SK-N-SH (cell line): ENCODE results near the gene TTC23. TPM values are rescaled to one million over a fixed set of nuclear protein-coding genes. Genes with fewer than 3 reads are reported as not detected.

Experiments
- CTCF ChIA-PET: fragments of 300-600, 350-600 bp; formaldehyde crosslinking; extraction: SDS; loops from one replicate; lab custom pipeline; 2021; lab: Yijun Ruan, JAX
- POLR2A ChIA-PET: fragments of 350-600 bp; sonication (Branson Sonifier 250); formaldehyde crosslinking; extraction: SDS; loops from one replicate; lab custom pipeline; 2020; ENCODE audit warnings: antibody characterized with exemption, inconsistent platforms; lab: Yijun Ruan, JAX
- DNase-seq: peaks from one replicate; pipeline ENCODE4 v3.0.0; 2012
- H2AFZ ChIP-seq: fragments of 200-600 bp; sonication (generic); 2 replicates; pipeline ENCODE4 v1.8.1; 2016; ENCODE audit warnings: antibody characterized with exemption, mild to moderate bottlenecking, low read depth
- H3F3A ChIP-seq: fragments of 200-600 bp; sonication (generic); replicated peaks from 2 replicates; pipeline ENCODE3; 2016; ENCODE audit warnings: antibody characterized with exemption, mild to moderate bottlenecking; ENCODE audit not compliant: insufficient read depth
- H3K27ac ChIP-seq, 2 experiments: fragments of 200-500 bp in 1 of 2; fragments of 200-600 bp in 1 of 2; sonication (Bioruptor generic) in 1 of 2; sonication (generic), shearing (Covaris generic) in 1 of 2; 2 replicates each; pipeline versions ENCODE4 v1.5.1 to v1.6.1; 2014 to 2016; ENCODE audit warnings: low read depth in 2 of 2, inconsistent platforms in 1 of 2, low read length in 1 of 2, mild to moderate bottlenecking in 1 of 2, mixed read lengths in 1 of 2
- H3K27me3 ChIP-seq: fragments of 200-600 bp; sonication (generic), shearing (Covaris generic); 2 replicates; pipeline ENCODE4 v1.6.1; 2016; ENCODE audit warnings: mixed run types; ENCODE audit not compliant: insufficient read depth
- H3K36me3 ChIP-seq, 2 experiments: fragments of 200-500 bp in 1 of 2; fragments of 200-600 bp in 1 of 2; sonication (Bioruptor generic) in 1 of 2; sonication (generic) in 1 of 2; replicated peaks in 1 of 2; 2 replicates each; pipeline versions ENCODE3 to v1.5.1; 2014 to 2016; ENCODE audit warnings: low read length in 1 of 2, mild to moderate bottlenecking in 1 of 2; ENCODE audit not compliant: insufficient read depth in 2 of 2, control insufficient read depth in 1 of 2
- H3K4me1 ChIP-seq, 2 experiments: fragments of 200-500 bp in 1 of 2; fragments of 200-600 bp in 1 of 2; sonication (Bioruptor generic) in 1 of 2; sonication (generic), shearing (Covaris generic) in 1 of 2; 2 replicates each; pipeline versions ENCODE4 v1.5.1 to v1.6.1; 2014 to 2016; ENCODE audit warnings: low read depth in 1 of 2, low read length in 1 of 2, mixed run types in 1 of 2; ENCODE audit not compliant: insufficient read depth in 2 of 2, control insufficient read depth in 1 of 2
- H3K4me2 ChIP-seq: fragments of 200-600 bp; sonication (generic), shearing (Covaris generic); 2 replicates; pipeline ENCODE4 v1.6.1; 2017; ENCODE audit warnings: mixed run types
- H3K4me3 ChIP-seq, 2 experiments: fragments of 200-500 bp in 1 of 2; fragments of 200-600 bp in 1 of 2; sonication (Bioruptor generic) in 1 of 2; sonication (generic), shearing (Covaris generic) in 1 of 2; 2 replicates each; pipeline versions ENCODE4 v1.5.1 to v1.8.1; 2014 to 2016; ENCODE audit warnings: low read depth in 2 of 2, inconsistent platforms in 1 of 2, low read length in 1 of 2, mild to moderate bottlenecking in 1 of 2, mixed read lengths in 1 of 2, moderate library complexity in 1 of 2
- H3K79me2 ChIP-seq: fragments of 200-600 bp; sonication (generic); 2 replicates; pipeline ENCODE4 v1.8.1; 2017; ENCODE audit warnings: mild to moderate bottlenecking; ENCODE audit not compliant: insufficient read depth
- H3K9ac ChIP-seq: fragments of 200-600 bp; sonication (generic); 2 replicates; pipeline ENCODE4 v1.6.1; 2017; ENCODE audit warnings: mixed run types
- H3K9me2 ChIP-seq: fragments of 200-600 bp; sonication (generic); 2 replicates; pipeline ENCODE4 v1.6.1; 2017; ENCODE audit warnings: mixed run types
- H3K9me3 ChIP-seq: fragments of 200-600 bp; sonication (generic); 2 replicates; pipeline ENCODE4 v1.6.1; 2017; ENCODE audit warnings: mixed run types, mild to moderate bottlenecking, moderate library complexity
- H4K20me1 ChIP-seq: fragments of 200-600 bp; sonication (generic); 2 replicates; pipeline ENCODE4 v1.6.1; 2017; ENCODE audit warnings: mild to moderate bottlenecking, mixed run types; ENCODE audit not compliant: insufficient read depth
- CTCF ChIP-seq: fragments of 200-600 bp; sonication (generic); IDR thresholded peaks from 2 replicates; pipeline ENCODE4 v1.6.1; 2017; ENCODE audit warnings: antibody characterized with exemption, mild to moderate bottlenecking, moderate library complexity
- EP300 ChIP-seq, 2 experiments: IDR thresholded peaks; 2 replicates each; pipeline versions ENCODE4 v1.4.0 to v1.6.1; 2012; ENCODE audit warnings: borderline replicate concordance in 1 of 2, low read depth in 1 of 2, low read length in 1 of 2
- EZH2phosphoT487 ChIP-seq: fragments of 200-600 bp; sonication (generic); IDR thresholded peaks from 2 replicates; pipeline ENCODE4 v1.6.1; 2017; ENCODE audit warnings: low read depth, mixed run types, mild to moderate bottlenecking, antibody characterized with exemption, moderate library complexity, borderline replicate concordance
- FOSL2 ChIP-seq: IDR thresholded peaks from 2 replicates; pipeline ENCODE4 v1.4.0; 2012; ENCODE audit warnings: low read depth, mild to moderate bottlenecking, moderate library complexity, borderline replicate concordance
- FOXM1 ChIP-seq: IDR thresholded peaks from 2 replicates; pipeline ENCODE4 v1.4.0; 2012; ENCODE audit warnings: low read depth, mild to moderate bottlenecking
- GABPA ChIP-seq: IDR thresholded peaks from 2 replicates; pipeline ENCODE4 v1.4.0; 2012; ENCODE audit warnings: low read depth, mild to moderate bottlenecking
- GATA2 ChIP-seq: sonication (generic); formaldehyde crosslinking; IDR thresholded peaks from 2 replicates; pipeline ENCODE4 v1.5.0; 2020; ENCODE audit warnings: mild to moderate bottlenecking, missing genetic modification reagents
- IRF3 ChIP-seq: fragments of 150-350 bp; IDR thresholded peaks from 2 replicates; pipeline ENCODE4 v1.6.1; 2016; ENCODE audit warnings: mild to moderate bottlenecking, low read depth, low read length
- MEF2A ChIP-seq: IDR thresholded peaks from 2 replicates; pipeline ENCODE4 v1.4.0; 2012; ENCODE audit warnings: low read depth, borderline replicate concordance
- MXI1 ChIP-seq: IDR thresholded peaks from 2 replicates; pipeline ENCODE4 v1.6.1; 2012; ENCODE audit warnings: mild to moderate bottlenecking, low read depth, low read length, improper control_type of control experiment
- POLR2AphosphoS5 ChIP-seq: IDR thresholded peaks from 2 replicates; pipeline ENCODE4 v1.6.1; 2012; ENCODE audit warnings: low read depth, low read length
- RAD21 ChIP-seq: IDR thresholded peaks from 2 replicates; pipeline ENCODE4 v1.6.1; 2012; ENCODE audit warnings: mild to moderate bottlenecking, low read length
- SIN3A ChIP-seq: IDR thresholded peaks from 2 replicates; pipeline ENCODE4 v1.6.1; 2012; ENCODE audit warnings: low read depth, mild to moderate bottlenecking, low read length, moderate library complexity, borderline replicate concordance
- TAF1 ChIP-seq: IDR thresholded peaks from 2 replicates; pipeline ENCODE4 v1.6.1; 2012; ENCODE audit warnings: low read depth, mild to moderate bottlenecking, low read length, moderate library complexity, borderline replicate concordance
- TCF12 ChIP-seq: IDR thresholded peaks from 2 replicates; pipeline ENCODE4 v1.4.0; 2012
- TEAD4 ChIP-seq: IDR thresholded peaks from 2 replicates; pipeline ENCODE4 v1.4.0; 2012; ENCODE audit warnings: mild to moderate bottlenecking, borderline replicate concordance; ENCODE audit not compliant: insufficient read depth
- USF1 ChIP-seq: IDR thresholded peaks from 2 replicates; pipeline ENCODE4 v1.4.0; 2012; ENCODE audit warnings: low read depth, borderline replicate concordance
- USF2 ChIP-seq: fragments of 150-350 bp; IDR thresholded peaks from 2 replicates; pipeline ENCODE4 v1.6.1; 2017; ENCODE audit warnings: antibody characterized with exemption, low read length, low read depth, borderline replicate concordance
- WGBS: methylation state at CpG from one replicate; pipeline ENCODE4 v1.1.6; 2017; ENCODE audit warnings: low lambda C conversion rate; 5-methylcytosine and 5-hydroxymethylcytosine counted together
- polyA plus RNA-seq, 3 experiments: library from polyadenylated mRNA; depleted of rRNA; stranded (reverse); fragments of >200 nt; gene quantifications; 2 replicates each; pipeline ENCODE4 v1.2.3, GENCODE V29; 2012
- TF ChIP-seq, protein P1 (sequence below): IDR thresholded peaks from 2 replicates; pipeline ENCODE4 v1.4.0; 2012; ENCODE audit warnings: low read depth

Gene TTC23
- polyA plus RNA-seq, 1 of the 3 experiments (the other 2 are of a cell fraction) = 0.79 TPM

DNA sequence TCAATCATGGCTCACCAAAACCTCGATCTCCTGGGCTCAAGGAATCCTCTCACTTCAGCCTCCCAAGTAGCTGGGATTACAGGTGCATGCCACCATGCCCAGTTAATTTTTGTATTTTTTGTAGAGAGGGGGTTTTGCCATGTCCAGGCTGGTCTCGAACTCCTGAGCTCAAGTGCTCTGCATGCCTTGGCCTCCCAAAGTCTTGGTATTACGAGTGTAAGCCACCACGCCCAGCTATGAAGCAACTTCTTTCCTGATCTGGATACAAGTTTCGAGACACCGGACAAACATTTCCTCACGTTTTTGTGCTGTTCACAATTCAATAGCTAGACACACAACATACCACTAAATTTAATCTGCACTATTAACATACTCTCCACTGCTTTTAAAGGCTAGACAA lies 147.9 kb downstream of the TTC23 start:
- Histone ChIP-seq H4K20me1 (no peaks in the 10 kb centered on the region), H3K9ac (no peak overlapping the region), H2AFZ (no peak overlapping the region), H3K27ac (no peak overlapping the region), H3K4me3 (no peak overlapping the region), H3F3A (no peaks in the 10 kb centered on the region), H3K9me3 (no peaks in the 10 kb centered on the region), H3K79me2 (no peaks in the 10 kb centered on the region; the same call in 1 of the 2 replicates), H3K4me2 (no peak overlapping the region), H3K36me3 (no peaks in the 10 kb centered on the region), H3K9me2 (no peaks in the 10 kb centered on the region), H3K27me3 (no peaks in the 10 kb centered on the region), H3K4me1 (peaks cover 0 to 8% of the 10 kb centered on the region in 2 experiments; a peak in 1 of 4 replicates)
- CTCF ChIA-PET = interaction anchor here (0.7 to 12.3 kb wide), 23 partner anchors 9 to 674 kb away, joined by 3 to 149 read pairs (median 6); no protein-coding TSS in a partner anchor
- TF ChIP-seq, protein P1, sequence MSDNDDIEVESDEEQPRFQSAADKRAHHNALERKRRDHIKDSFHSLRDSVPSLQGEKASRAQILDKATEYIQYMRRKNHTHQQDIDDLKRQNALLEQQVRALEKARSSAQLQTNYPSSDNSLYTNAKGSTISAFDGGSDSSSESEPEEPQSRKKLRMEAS = no peak
- TF ChIP-seq GATA2 (CRISPR knock-in tag) (no peak), CTCF (no peak), FOSL2 (no peak), EP300 (IDR thresholded peaks at IDR 0.05; ENCODE audit: borderline replicate concordance in 1 of 2, low read depth in 1 of 2, low read length in 1 of 2) (no peak), IRF3 (no peak), USF2 (no peak), TAF1 (no peak)
- WGBS = 82% methylated on average over 7 of the region's 7 CpGs
- no peak for DNase-seq
- POLR2A ChIA-PET = no interaction called here

DNA sequence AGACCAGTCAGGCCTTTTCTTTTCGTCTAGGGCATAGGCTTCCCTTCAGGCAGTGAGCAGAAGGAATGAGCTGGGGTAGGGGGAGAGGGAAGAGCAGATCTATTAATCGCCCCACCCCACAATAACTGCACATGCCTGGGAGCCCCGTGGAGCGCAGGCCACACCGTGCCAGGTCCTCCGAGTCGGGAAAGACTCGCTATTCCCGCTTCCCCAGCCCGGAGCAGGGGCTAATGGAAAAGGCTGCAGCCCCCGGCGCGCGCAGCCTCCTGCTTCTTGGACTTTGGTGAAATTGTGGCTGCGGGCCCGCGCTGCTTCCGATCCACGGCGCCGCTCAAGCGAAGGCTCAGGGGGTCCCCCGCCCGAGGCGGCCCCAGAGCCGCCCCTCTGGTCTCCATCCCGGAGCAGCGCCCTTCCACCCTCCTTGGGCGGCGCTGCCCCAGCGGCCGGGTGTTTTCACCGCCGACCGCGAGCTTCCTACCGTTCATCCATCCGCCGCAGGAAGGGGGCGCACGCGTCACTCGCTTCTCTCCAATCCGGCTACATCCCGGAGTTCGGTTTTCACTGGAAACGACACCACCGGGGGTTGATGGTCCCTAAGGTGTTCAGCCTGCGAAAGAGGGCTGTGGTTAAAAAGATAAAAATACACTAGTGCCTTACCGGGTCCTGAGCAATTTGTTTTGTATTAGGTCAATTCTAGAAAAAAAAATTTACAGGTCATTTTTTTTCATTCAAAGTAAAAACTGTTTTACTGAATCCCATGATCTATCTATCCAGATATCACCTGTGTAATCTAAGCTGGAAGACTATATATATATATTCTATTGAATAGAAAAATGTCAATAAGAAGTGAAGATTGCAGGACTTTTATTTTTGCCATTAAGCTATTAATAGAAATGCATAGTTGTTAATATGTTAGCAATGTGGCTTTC lies 148.9 kb downstream of the TTC23 start:
- no peaks in the 10 kb centered on the region for H3K9me3 ChIP-seq
- H4K20me1 ChIP-seq = no peaks in the 10 kb centered on the region
- no peak overlapping the region; the same call in 1 of the 2 replicates for H3K9ac ChIP-seq
- H2AFZ ChIP-seq = peak overlapping the region; percentile 78
- WGBS = 5% methylated on average over 26 of the region's 50 CpGs
- POLR2A ChIA-PET = no interaction called here
- H3K9me2 ChIP-seq = no peaks in the 10 kb centered on the region
- no peak overlapping the region for H3K27ac ChIP-seq
- no peaks in the 10 kb centered on the region for H3K36me3 ChIP-seq
- H3K4me2 ChIP-seq = peak overlapping the region; percentile 77
- no peaks in the 10 kb centered on the region for H3F3A ChIP-seq
- no peaks in the 10 kb centered on the region for H3K27me3 ChIP-seq
- H3K79me2 ChIP-seq = no peaks in the 10 kb centered on the region
- CTCF ChIA-PET = interaction anchor here (0.6 to 12.3 kb wide), 65 partner anchors 10 to 984 kb away, joined by 3 to 149 read pairs (median 4); no protein-coding TSS in a partner anchor
- peak overlapping the region; percentile 53 to 61 for H3K4me3 ChIP-seq
- H3K4me1 ChIP-seq = no peaks in the 10 kb centered on the region; a peak in 1 of 4 replicates
- peak; percentile 90 for DNase-seq
- no peak for TF ChIP-seq FOXM1
- 0 out of 2 replicates have a peak, but pooled peaks have one; percentile 32 for TF ChIP-seq MXI1
- TF ChIP-seq IRF3 = no peak
- TF ChIP-seq RAD21 = peak; percentile 84
- TF ChIP-seq TEAD4 = no peak
- TF ChIP-seq USF1 = no peak
- no peak for TF ChIP-seq GATA2 (CRISPR knock-in tag)
- TF ChIP-seq EP300 (IDR thresholded peaks at IDR 0.05; ENCODE audit: borderline replicate concordance in 1 of 2, low read depth in 1 of 2, low read length in 1 of 2) = no peak
- TF ChIP-seq POLR2AphosphoS5 = no peak
- TF ChIP-seq EZH2phosphoT487 = no peak
- TF ChIP-seq SIN3A = no peak
- TF ChIP-seq TCF12 = no peak
- TF ChIP-seq MEF2A = no peak
- TF ChIP-seq GABPA = no peak
